Adrenal gland (tissue), 12 donors: ENCODE results near the gene KIF25. TPM values are rescaled to one million over a fixed set of nuclear protein-coding genes. Genes with fewer than 3 reads are reported as not detected.

Experiments used
- DNase-seq, 7 donors: peaks; one replicate each; pipeline ENCODE4 v3.0.0-alpha.2; 2019 to 2020
- H3K27ac ChIP-seq, 5 donors: fragments of 200-600 bp; sonication (generic) in 4 of 5; 1 replicate in 3 of 5; 2 replicates in 2 of 5; pipeline versions ENCODE4 v1.5.1 to v1.8.0; 2016 to 2020; ENCODE audit warnings: mild to moderate bottlenecking in 1 of 5
- H3K27me3 ChIP-seq: fragments of 200-600 bp; 2 replicates; pipeline ENCODE4 v1.8.0; 2021
- H3K36me3 ChIP-seq, 2 donors: fragments of 200-600 bp; replicated peaks in 1 of 2; 1 replicate in 1 of 2; 2 replicates in 1 of 2; pipeline versions ENCODE4 v1.5.1 to v1.8.0; 2018 to 2022
- H3K4me1 ChIP-seq, 2 donors: fragments of 200-600 bp; replicated peaks in 1 of 2; 1 replicate in 1 of 2; 2 replicates in 1 of 2; pipeline versions ENCODE4 v1.5.1 to v1.8.0; 2018 to 2021
- H3K4me3 ChIP-seq, 4 donors: fragments of 200-600 bp; sonication (generic) in 3 of 4; one replicate each; pipeline ENCODE4 v1.5.1; 2016 to 2018
- H3K9me3 ChIP-seq, 3 donors: fragments of 200-600 bp; sonication (generic) in 1 of 3; replicated peaks in 1 of 3; 1 replicate in 2 of 3; 2 replicates in 1 of 3; pipeline versions ENCODE4 v1.5.1 to v1.8.0; 2016 to 2021
- POLR2A ChIP-seq, 2 donors: fragments of 450-650 bp; IDR thresholded peaks; one replicate each; pipeline ENCODE4 v1.6.1; 2017; ENCODE audit warnings: antibody characterized with exemption in 2 of 2, mild to moderate bottlenecking in 2 of 2, moderate library complexity in 1 of 2
- WGBS, 4 donors: extraction: QIAGEN DNeasy Blood & Tissue Kit in 2 of 4; methylation state at CpG; one replicate each; pipeline versions ENCODE4 v1.1.5 to v1.1.7; 2013 to 2017; 5-methylcytosine and 5-hydroxymethylcytosine counted together
- intact Hi-C, 2 donors: fragments of 100-400 bp; cut with DNase I; formaldehyde crosslinking; loops; one replicate each; pipeline versions ENCODE4 v1.14.1 to v1.15.0; 2022 to 2023
- polyA plus RNA-seq, 3 donors: library from polyadenylated mRNA; stranded (reverse); fragments of 200-250 nt in 2 of 3; fragments of 350-450 nt in 1 of 3; fragmentation: Illumina TruSeq in 1 of 3; extraction: RNeasy Lipid Tissue Mini Kit (QIAGEN cat#74804) in 1 of 3; gene quantifications; one replicate each; pipeline ENCODE4 v1.2.3, GENCODE V29; 2013 to 2014
- total RNA-seq, 9 donors: library from RNA; depleted of rRNA in 4 of 9; stranded (reverse); fragments of >200 nt in 4 of 9; fragments of 120-200 nt in 1 of 9; fragmentation: NEBNext Ultra II Directional in 1 of 9; extraction: Animal tissue kit (Norgen Biotek cat#: 25700) in 1 of 9; gene quantifications; one replicate each; pipeline versions ENCODE4 v1.1.0 to v1.2.4, GENCODE V29; 2013 to 2023
- TF ChIP-seq, protein P1 (sequence below), 6 experiments: fragments of 450-650 bp in 4 of 6; fragments of 200-600 bp in 2 of 6; sonication (generic) in 1 of 6; IDR thresholded peaks; 1 replicate in 5 of 6; 2 replicates in 1 of 6; pipeline versions ENCODE4 v1.5.1 to v1.8.0; 2016 to 2021; ENCODE audit warnings: antibody characterized with exemption in 6 of 6, mild to moderate bottlenecking in 2 of 6, moderate library complexity in 1 of 6
- donor health status: healthy with polysubstance abuse.
- donor health status: Bipolar disorder and iron deficiency.
- donor health status: DM: yes; HTN: yes; CAD: no.
- donor health status: DM: no; HTN: no; CAD: no.
- donor health status: DM: no; HTN: no; CAD: no.
- donor health status: DM: yes; HTN: yes; CAD: no.

KIF25 gene
- total and polyA plus RNA-seq, 12 donors: 0.44 to 0.97 TPM; not detected in 10

DNA sequence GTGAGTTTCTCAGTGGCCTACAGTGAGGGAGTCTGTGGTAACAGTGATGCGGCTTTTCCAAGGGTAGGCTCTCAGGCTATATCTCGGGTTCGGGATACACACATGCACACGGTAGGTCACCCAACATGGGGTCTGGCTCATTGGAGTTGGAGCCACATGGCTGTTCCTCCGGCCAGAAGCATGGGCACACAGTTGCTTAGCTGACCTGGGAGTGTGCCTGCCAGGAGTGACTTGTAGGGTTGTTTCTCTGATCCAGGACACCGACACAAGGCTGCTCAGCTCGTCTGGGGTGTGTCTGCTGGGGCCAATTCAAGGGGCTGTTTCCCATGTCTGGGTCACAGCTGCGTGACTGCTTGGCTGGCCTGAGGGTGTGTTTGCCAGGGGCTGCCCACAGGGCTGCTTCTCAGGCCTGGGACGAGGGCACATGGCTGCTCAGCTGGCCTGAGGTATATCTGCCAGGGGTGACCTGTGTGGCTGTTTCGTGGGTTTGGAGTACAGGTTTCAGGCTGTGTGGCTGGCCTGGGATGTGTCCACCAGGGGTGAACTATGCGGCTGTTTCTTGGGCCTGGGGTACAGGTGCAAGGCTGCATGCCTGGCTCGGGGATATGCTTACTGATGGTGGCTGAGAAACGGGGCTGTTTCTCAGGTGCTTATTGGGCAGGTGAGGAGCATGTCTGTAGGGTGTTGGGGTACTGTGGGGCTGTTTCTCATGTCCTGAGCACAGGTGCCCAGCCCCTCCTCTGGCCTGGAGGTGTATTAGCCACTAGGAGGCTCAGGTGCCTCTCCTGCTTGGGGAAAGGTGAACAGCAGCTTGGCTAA lies 15.2 kb downstream of the KIF25 start:
- Histone ChIP-seq H3K9me3 (peaks cover 0 to 12% (median 8%) of the 10 kb centered on the region in 3 donors), H3K4me3 (no peak overlapping the region), H3K27me3 (no peaks in the 10 kb centered on the region), H3K36me3 (no peaks in the 10 kb centered on the region), H3K4me1 (peaks cover 0 to 5% of the 10 kb centered on the region in 2 donors), H3K27ac (no peak overlapping the region)
- DNase-seq: peak in 1 of 7 donors; percentile 23
- intact Hi-C loops: no loop called here
- TF ChIP-seq POLR2A (IDR thresholded peaks at IDR 0.05): no peak
- TF ChIP-seq, protein P1, sequence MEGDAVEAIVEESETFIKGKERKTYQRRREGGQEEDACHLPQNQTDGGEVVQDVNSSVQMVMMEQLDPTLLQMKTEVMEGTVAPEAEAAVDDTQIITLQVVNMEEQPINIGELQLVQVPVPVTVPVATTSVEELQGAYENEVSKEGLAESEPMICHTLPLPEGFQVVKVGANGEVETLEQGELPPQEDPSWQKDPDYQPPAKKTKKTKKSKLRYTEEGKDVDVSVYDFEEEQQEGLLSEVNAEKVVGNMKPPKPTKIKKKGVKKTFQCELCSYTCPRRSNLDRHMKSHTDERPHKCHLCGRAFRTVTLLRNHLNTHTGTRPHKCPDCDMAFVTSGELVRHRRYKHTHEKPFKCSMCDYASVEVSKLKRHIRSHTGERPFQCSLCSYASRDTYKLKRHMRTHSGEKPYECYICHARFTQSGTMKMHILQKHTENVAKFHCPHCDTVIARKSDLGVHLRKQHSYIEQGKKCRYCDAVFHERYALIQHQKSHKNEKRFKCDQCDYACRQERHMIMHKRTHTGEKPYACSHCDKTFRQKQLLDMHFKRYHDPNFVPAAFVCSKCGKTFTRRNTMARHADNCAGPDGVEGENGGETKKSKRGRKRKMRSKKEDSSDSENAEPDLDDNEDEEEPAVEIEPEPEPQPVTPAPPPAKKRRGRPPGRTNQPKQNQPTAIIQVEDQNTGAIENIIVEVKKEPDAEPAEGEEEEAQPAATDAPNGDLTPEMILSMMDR (IDR thresholded peaks at IDR 0.05): no peak
- WGBS, 4 donors: 70 to 93% (median 82%) methylated on average over 5 to 13 of the region's 13 CpGs

DNA sequence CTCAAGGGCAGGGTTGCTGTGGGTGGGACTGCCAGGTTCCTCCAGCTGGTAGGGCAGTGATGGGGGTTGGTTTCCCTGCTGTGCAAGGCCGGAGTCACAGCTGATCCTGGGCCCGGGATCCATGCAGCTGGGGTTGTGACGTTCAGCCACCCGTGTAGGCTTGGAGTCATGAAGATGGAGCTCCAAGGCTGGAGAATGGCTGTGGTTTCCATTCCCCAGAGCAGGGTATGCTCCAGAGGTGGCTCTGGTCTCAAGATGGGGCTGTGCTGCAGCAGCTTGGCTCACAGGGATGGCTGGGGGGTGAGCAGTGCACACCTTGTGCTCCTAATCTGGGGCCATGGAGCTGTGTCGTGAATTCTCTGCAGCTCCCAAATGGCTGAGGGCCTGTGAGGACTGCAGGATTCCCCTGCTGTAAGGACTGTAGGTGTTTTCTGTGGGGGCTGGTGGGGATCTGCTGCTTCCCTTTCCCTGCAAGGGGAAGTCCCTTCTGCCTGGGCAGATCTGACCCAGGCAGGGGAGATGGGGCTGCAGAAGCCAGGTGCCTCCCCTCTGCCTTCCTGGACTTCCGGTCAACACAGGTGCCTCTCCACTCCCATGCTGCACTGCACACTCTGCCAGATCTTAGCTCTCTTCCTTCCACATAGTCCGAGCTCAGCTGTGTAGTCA lies 15.9 kb downstream of the KIF25 start:
- DNase-seq: peak in 1 of 7 donors; percentile 23
- WGBS, 4 donors: 77 to 87% (median 78%) methylated on average over 5 to 7 of the region's 7 CpGs
- Histone ChIP-seq H3K36me3 (no peaks in the 10 kb centered on the region), H3K27me3 (no peaks in the 10 kb centered on the region), H3K27ac (no peak overlapping the region), H3K4me1 (peaks cover 0 to 5% of the 10 kb centered on the region in 2 donors), H3K9me3 (peaks cover 0 to 12% (median 8%) of the 10 kb centered on the region in 3 donors), H3K4me3 (no peak overlapping the region)
- TF ChIP-seq, protein P1 (IDR thresholded peaks at IDR 0.05): no peak
- no peak for TF ChIP-seq POLR2A (IDR thresholded peaks at IDR 0.05)
- intact Hi-C loops: no loop called here

DNA sequence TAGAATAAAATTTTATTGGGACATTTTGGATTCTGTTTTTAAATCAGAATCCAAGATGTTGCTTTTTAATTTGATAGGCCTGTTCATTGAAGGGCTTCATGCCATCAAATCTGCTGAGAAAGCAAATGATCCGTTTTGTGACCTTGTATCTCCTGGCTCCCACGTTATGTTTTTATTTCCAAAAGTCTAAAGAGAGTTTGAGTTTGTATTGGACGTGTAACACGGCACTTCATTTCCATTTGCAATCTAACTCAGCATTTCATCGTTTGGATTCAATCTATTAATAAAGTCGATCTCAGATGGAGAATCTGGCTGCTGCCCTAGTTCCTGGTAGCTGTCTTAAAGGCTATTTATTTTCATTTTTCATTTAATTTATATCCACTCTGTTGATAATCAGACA lies 17.0 kb downstream of the KIF25 start:
- Histone ChIP-seq H3K4me1 (peaks cover 0 to 5% of the 10 kb centered on the region in 2 donors), H3K27me3 (no peaks in the 10 kb centered on the region), H3K9me3 (peaks cover 0 to 12% (median 8%) of the 10 kb centered on the region in 3 donors), H3K27ac (no peak overlapping the region), H3K4me3 (no peak overlapping the region), H3K36me3 (no peaks in the 10 kb centered on the region)
- no peak for DNase-seq
- 31 to 40% (median 37%) methylated on average over 6 of the region's 6 CpGs for WGBS, 4 donors
- intact Hi-C loops: no loop called here
- TF ChIP-seq, protein P1 (IDR thresholded peaks at IDR 0.05): no peak
- TF ChIP-seq POLR2A (IDR thresholded peaks at IDR 0.05): no peak

DNA sequence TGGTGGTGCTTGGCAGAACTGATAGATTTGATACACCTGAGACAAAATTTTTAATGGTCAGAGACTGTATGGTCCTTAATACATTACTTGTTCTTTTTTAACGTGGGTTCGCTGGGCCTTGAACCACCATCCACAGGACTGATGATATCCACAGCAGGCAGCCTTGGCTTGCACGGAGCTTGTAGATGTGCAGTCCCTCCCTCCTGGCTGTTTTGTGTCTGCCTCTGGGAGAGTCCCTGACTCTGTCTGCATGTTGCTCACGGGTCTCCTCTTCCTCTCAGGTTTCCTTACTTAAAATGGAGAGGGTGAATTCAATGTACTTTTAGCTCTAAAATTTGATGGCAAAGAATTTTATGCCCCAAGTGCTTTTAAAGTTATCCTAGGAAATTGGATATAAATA lies 17.5 kb downstream of the KIF25 start:
- Histone ChIP-seq H3K27me3 (no peaks in the 10 kb centered on the region), H3K4me3 (no peak overlapping the region), H3K4me1 (peaks cover 0 to 5% of the 10 kb centered on the region in 2 donors), H3K36me3 (no peaks in the 10 kb centered on the region), H3K9me3 (peaks cover 0 to 12% (median 8%) of the 10 kb centered on the region in 3 donors), H3K27ac (no peak overlapping the region)
- DNase-seq: peak in 1 of 7 donors; percentile 28
- intact Hi-C loops: no loop called here
- 68 to 82% (median 71%) methylated on average over 4 of the region's 4 CpGs for WGBS, 4 donors
- no peak for TF ChIP-seq POLR2A (IDR thresholded peaks at IDR 0.05)
- TF ChIP-seq, protein P1 (IDR thresholded peaks at IDR 0.05): no peak
